ENCODE results near the gene PDE6A.

Gene PDE6A

GRCh38 chr5:149894237-149894636 is 50.4 kb downstream of the PDE6A start:
- ChIA-PET POLR2A (no interaction called here), CTCF (interaction anchor here (0.7 to 1.7 kb wide), 2 partner anchors 15 to 22 kb away, joined by 3 to 4 read pairs; no protein-coding TSS in a partner anchor)
- H3K4me3 ChIP-seq (ENCODE audit: control insufficient read depth in 1 of 7, extremely low read depth in 1 of 7, insufficient read depth in 4 of 7, low read depth in 2 of 7, low read length in 6 of 7): no peak overlapping the region
- H3K36me3 ChIP-seq (ENCODE audit: control insufficient read depth in 4 of 4, insufficient read depth in 4 of 4, low read length in 3 of 4): no peaks in the 10 kb centered on the region
- DNase-seq: no peak
- no peaks in the 10 kb centered on the region for H3K27me3 ChIP-seq (replicated peaks in 2 of 5; ENCODE audit: control insufficient read depth in 4 of 5, insufficient read depth in 5 of 5, low read length in 4 of 5)
- no peak overlapping the region for H3K27ac ChIP-seq (ENCODE audit: insufficient read depth in 1 of 2, low read depth in 1 of 2, low read length in 2 of 2, poor library complexity in 1 of 2, severe bottlenecking in 2 of 2)
- no peaks in the 10 kb centered on the region for H3K4me1 ChIP-seq (ENCODE audit: control extremely low read depth in 1 of 4, control insufficient read depth in 4 of 4, insufficient read depth in 4 of 4, low read length in 3 of 4)
- H3K9me3 ChIP-seq (ENCODE audit: control extremely low read depth in 1 of 5, control insufficient read depth in 4 of 5, insufficient read depth in 2 of 5, low read depth in 1 of 5, low read length in 4 of 5): no peaks in the 10 kb centered on the region
- WGBS (ENCODE audit: insufficient coverage): no CpG with 5 or more reads among the region's 1 CpG

- H3K4me3 ChIP-seq (ENCODE audit: control insufficient read depth in 1 of 7, extremely low read depth in 1 of 7, insufficient read depth in 4 of 7, low read depth in 2 of 7, low read length in 6 of 7): no peak overlapping the region
- no peaks in the 10 kb centered on the region for H3K27me3 ChIP-seq (replicated peaks in 2 of 5; ENCODE audit: control insufficient read depth in 4 of 5, insufficient read depth in 5 of 5, low read length in 4 of 5)
- no peak overlapping the region for H3K27ac ChIP-seq (ENCODE audit: insufficient read depth in 1 of 2, low read depth in 1 of 2, low read length in 2 of 2, poor library complexity in 1 of 2, severe bottlenecking in 2 of 2)
- H3K36me3 ChIP-seq (ENCODE audit: control insufficient read depth in 4 of 4, insufficient read depth in 4 of 4, low read length in 3 of 4): no peaks in the 10 kb centered on the region
- CTCF ChIA-PET: interaction anchor here (0.5 to 1.7 kb wide), 4 partner anchors 14 to 64 kb away, joined by 3 to 5 read pairs (median 4); no protein-coding TSS in a partner anchor
- no peaks in the 10 kb centered on the region for H3K9me3 ChIP-seq (ENCODE audit: control extremely low read depth in 1 of 5, control insufficient read depth in 4 of 5, insufficient read depth in 2 of 5, low read depth in 1 of 5, low read length in 4 of 5)
- WGBS (ENCODE audit: insufficient coverage): no CpG with 5 or more reads among the region's 1 CpG
- H3K4me1 ChIP-seq (ENCODE audit: control extremely low read depth in 1 of 4, control insufficient read depth in 4 of 4, insufficient read depth in 4 of 4, low read length in 3 of 4): no peaks in the 10 kb centered on the region
- DNase-seq: no peak
- POLR2A ChIA-PET: no interaction called here
These were observed 51.1 kb downstream of the PDE6A start for GRCh38 chr5:149893403-149893931.

- DNase-seq: no peak
- H3K36me3 ChIP-seq (ENCODE audit: control insufficient read depth in 4 of 4, insufficient read depth in 4 of 4, low read length in 3 of 4): no peaks in the 10 kb centered on the region
- H3K9me3 ChIP-seq (ENCODE audit: control extremely low read depth in 1 of 5, control insufficient read depth in 4 of 5, insufficient read depth in 2 of 5, low read depth in 1 of 5, low read length in 4 of 5): no peaks in the 10 kb centered on the region
- ChIA-PET CTCF (interaction anchor here (0.7 to 1.7 kb wide), 5 partner anchors 13 to 64 kb away, joined by 3 to 5 read pairs (median 4); no protein-coding TSS in a partner anchor), POLR2A (no interaction called here)
- no CpG with 5 or more reads among the region's 5 CpGs for whole genome bisulfite sequencing (ENCODE audit: insufficient coverage)
- H3K4me1 ChIP-seq (ENCODE audit: control extremely low read depth in 1 of 4, control insufficient read depth in 4 of 4, insufficient read depth in 4 of 4, low read length in 3 of 4): no peaks in the 10 kb centered on the region
- no peak overlapping the region for H3K27ac ChIP-seq (ENCODE audit: insufficient read depth in 1 of 2, low read depth in 1 of 2, low read length in 2 of 2, poor library complexity in 1 of 2, severe bottlenecking in 2 of 2)
- H3K27me3 ChIP-seq (replicated peaks in 2 of 5; ENCODE audit: control insufficient read depth in 4 of 5, insufficient read depth in 5 of 5, low read length in 4 of 5): no peaks in the 10 kb centered on the region
- no peak overlapping the region for H3K4me3 ChIP-seq (ENCODE audit: control insufficient read depth in 1 of 7, extremely low read depth in 1 of 7, insufficient read depth in 4 of 7, low read depth in 2 of 7, low read length in 6 of 7)
These were observed 52.0 kb downstream of the PDE6A start for GRCh38 chr5:149892594-149892993.

GRCh38 chr5:149888280-149888679 is 56.3 kb downstream of the PDE6A start:
- POLR2A ChIA-PET: no interaction called here

GRCh38 chr5:149887622-149888183 is 56.9 kb downstream of the PDE6A start:
- DNase-seq: peak; percentile 52 to 71 (median 52)
- WGBS (ENCODE audit: insufficient coverage): 69% methylated on average over 3 of the region's 10 CpGs

More at GRCh38 chr5:149888280-149888679, 56.3 kb downstream of the PDE6A start:
- Histone ChIP-seq H3K9me3 (ENCODE audit: control extremely low read depth in 1 of 5, control insufficient read depth in 4 of 5, insufficient read depth in 2 of 5, low read depth in 1 of 5, low read length in 4 of 5) (no peaks in the 10 kb centered on the region), H3K4me3 (ENCODE audit: control insufficient read depth in 1 of 7, extremely low read depth in 1 of 7, insufficient read depth in 4 of 7, low read depth in 2 of 7, low read length in 6 of 7) (no peak overlapping the region), H3K4me1 (ENCODE audit: control extremely low read depth in 1 of 4, control insufficient read depth in 4 of 4, insufficient read depth in 4 of 4, low read length in 3 of 4) (no peaks in the 10 kb centered on the region), H3K27me3 (replicated peaks in 2 of 5; ENCODE audit: control insufficient read depth in 4 of 5, insufficient read depth in 5 of 5, low read length in 4 of 5) (no peaks in the 10 kb centered on the region), H3K27ac (ENCODE audit: insufficient read depth in 1 of 2, low read depth in 1 of 2, low read length in 2 of 2, poor library complexity in 1 of 2, severe bottlenecking in 2 of 2) (no peak overlapping the region), H3K36me3 (ENCODE audit: control insufficient read depth in 4 of 4, insufficient read depth in 4 of 4, low read length in 3 of 4) (no peaks in the 10 kb centered on the region)
- WGBS (ENCODE audit: insufficient coverage): no CpG with 5 or more reads among the region's 1 CpG
- DNase-seq: no peak
- CTCF ChIA-PET: no interaction called here

DNA sequence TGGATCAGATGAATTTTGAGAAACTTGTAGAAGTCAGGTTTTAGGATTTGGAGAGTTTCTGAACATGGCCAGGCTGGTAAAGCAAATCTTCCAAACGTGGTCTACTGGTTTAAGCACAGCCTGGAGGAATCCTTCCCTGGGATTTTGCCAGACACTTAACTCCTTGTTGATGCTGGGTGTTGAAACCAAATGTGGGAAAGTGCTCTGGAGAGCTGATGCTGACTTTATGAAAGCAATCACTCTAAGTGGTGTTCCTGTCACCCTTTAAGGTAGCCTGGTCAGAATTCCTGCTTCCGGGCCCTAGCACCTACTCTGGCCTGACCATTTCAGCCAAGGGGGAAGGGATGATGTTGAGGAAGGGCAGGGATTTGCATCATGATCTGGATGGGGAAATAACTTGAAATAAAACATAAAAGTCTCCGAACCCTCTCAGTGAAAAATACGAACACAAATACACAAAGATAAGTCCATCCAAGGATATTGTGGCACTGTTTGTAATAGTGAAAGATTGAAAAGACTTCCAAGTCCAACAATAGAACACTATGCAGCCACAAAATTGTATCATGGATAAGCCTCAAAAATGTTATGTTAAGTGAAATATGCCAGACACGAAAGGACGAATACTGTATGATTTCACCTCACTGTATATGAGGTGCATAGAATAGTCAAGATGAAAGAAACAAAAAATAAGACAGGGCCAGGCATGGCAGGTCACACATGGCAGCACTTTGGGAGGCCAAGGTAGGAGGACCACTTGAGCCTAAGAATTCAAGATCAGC is 57.7 kb downstream of the PDE6A start:
- no peaks in the 10 kb centered on the region for H3K4me1 ChIP-seq (ENCODE audit: control extremely low read depth in 1 of 4, control insufficient read depth in 4 of 4, insufficient read depth in 4 of 4, low read length in 3 of 4)
- no peaks in the 10 kb centered on the region for H3K27me3 ChIP-seq (replicated peaks in 2 of 5; ENCODE audit: control insufficient read depth in 4 of 5, insufficient read depth in 5 of 5, low read length in 4 of 5)
- ChIA-PET CTCF (interaction anchor here (0.8 kb wide), 1 partner anchor 248 kb away, joined by 4 read pairs; no protein-coding TSS in a partner anchor), POLR2A (no interaction called here)
- no peaks in the 10 kb centered on the region for H3K36me3 ChIP-seq (ENCODE audit: control insufficient read depth in 4 of 4, insufficient read depth in 4 of 4, low read length in 3 of 4)
- DNase-seq: no peak
- WGBS (ENCODE audit: insufficient coverage): 100% methylated on average over 4 of the region's 6 CpGs
- H3K4me3 ChIP-seq (ENCODE audit: control insufficient read depth in 1 of 7, extremely low read depth in 1 of 7, insufficient read depth in 4 of 7, low read depth in 2 of 7, low read length in 6 of 7): no peak overlapping the region
- no peak overlapping the region for H3K27ac ChIP-seq (ENCODE audit: insufficient read depth in 1 of 2, low read depth in 1 of 2, low read length in 2 of 2, poor library complexity in 1 of 2, severe bottlenecking in 2 of 2)
- H3K9me3 ChIP-seq (ENCODE audit: control extremely low read depth in 1 of 5, control insufficient read depth in 4 of 5, insufficient read depth in 2 of 5, low read depth in 1 of 5, low read length in 4 of 5): no peaks in the 10 kb centered on the region

More at GRCh38 chr5:149887622-149888183, 56.9 kb downstream of the PDE6A start:
- H3K9me3 ChIP-seq (ENCODE audit: control extremely low read depth in 1 of 5, control insufficient read depth in 4 of 5, insufficient read depth in 2 of 5, low read depth in 1 of 5, low read length in 4 of 5): no peaks in the 10 kb centered on the region
- ChIA-PET POLR2A (no interaction called here), CTCF (no interaction called here)
- H3K4me3 ChIP-seq (ENCODE audit: control insufficient read depth in 1 of 7, extremely low read depth in 1 of 7, insufficient read depth in 4 of 7, low read depth in 2 of 7, low read length in 6 of 7): no peak overlapping the region
- no peak overlapping the region for H3K27ac ChIP-seq (ENCODE audit: insufficient read depth in 1 of 2, low read depth in 1 of 2, low read length in 2 of 2, poor library complexity in 1 of 2, severe bottlenecking in 2 of 2)
- H3K27me3 ChIP-seq (replicated peaks in 2 of 5; ENCODE audit: control insufficient read depth in 4 of 5, insufficient read depth in 5 of 5, low read length in 4 of 5): no peaks in the 10 kb centered on the region
- no peaks in the 10 kb centered on the region for H3K36me3 ChIP-seq (ENCODE audit: control insufficient read depth in 4 of 4, insufficient read depth in 4 of 4, low read length in 3 of 4)
- no peaks in the 10 kb centered on the region for H3K4me1 ChIP-seq (ENCODE audit: control extremely low read depth in 1 of 4, control insufficient read depth in 4 of 4, insufficient read depth in 4 of 4, low read length in 3 of 4)

- Histone ChIP-seq H3K4me1 (ENCODE audit: control extremely low read depth in 1 of 4, control insufficient read depth in 4 of 4, insufficient read depth in 4 of 4, low read length in 3 of 4) (no peaks in the 10 kb centered on the region), H3K9me3 (ENCODE audit: control extremely low read depth in 1 of 5, control insufficient read depth in 4 of 5, insufficient read depth in 2 of 5, low read depth in 1 of 5, low read length in 4 of 5) (no peaks in the 10 kb centered on the region), H3K27me3 (replicated peaks in 2 of 5; ENCODE audit: control insufficient read depth in 4 of 5, insufficient read depth in 5 of 5, low read length in 4 of 5) (no peaks in the 10 kb centered on the region), H3K36me3 (ENCODE audit: control insufficient read depth in 4 of 4, insufficient read depth in 4 of 4, low read length in 3 of 4) (no peaks in the 10 kb centered on the region), H3K4me3 (ENCODE audit: control insufficient read depth in 1 of 7, extremely low read depth in 1 of 7, insufficient read depth in 4 of 7, low read depth in 2 of 7, low read length in 6 of 7) (no peak overlapping the region), H3K27ac (ENCODE audit: insufficient read depth in 1 of 2, low read depth in 1 of 2, low read length in 2 of 2, poor library complexity in 1 of 2, severe bottlenecking in 2 of 2) (no peak overlapping the region)
- 98% methylated on average over 6 of the region's 7 CpGs for WGBS (ENCODE audit: insufficient coverage)
- ChIA-PET CTCF (interaction anchor here (0.8 kb wide), 1 partner anchor 73 kb away, joined by 3 read pairs; no protein-coding TSS in a partner anchor), POLR2A (no interaction called here)
- no peak for DNase-seq
These were observed 58.5 kb downstream of the PDE6A start for GRCh38 chr5:149886060-149886459.

Measured in common myeloid progenitor, CD34-positive (primary cell).